Dendritic cell treated with granulocyte-macrophage colony-stimulating factor and Interleukin-4, amounts not matched to agents 40 ng/mL and 50 ng/mL, for 4 days (primary cell): Measurements from ENCODE around the gene ZNF740.
A peak's percentile ranks its signal among the peaks of the same experiment; 100 is the strongest.

Source experiments
- H3K27ac Mint-ChIP-seq: one replicate; pipeline ENCODE4 v1.8.0; 2022; ENCODE audit warnings: mild to moderate bottlenecking, mixed read lengths
- H3K27me3 Mint-ChIP-seq: one replicate; pipeline ENCODE4 v1.8.0; 2022; ENCODE audit warnings: mild to moderate bottlenecking, mixed read lengths
- H3K36me3 Mint-ChIP-seq: one replicate; pipeline ENCODE4 v1.8.0; 2022; ENCODE audit warnings: low read depth, mixed read lengths
- H3K4me1 Mint-ChIP-seq: one replicate; pipeline ENCODE4 v1.8.0; 2022; ENCODE audit warnings: low read depth, mixed read lengths
- H3K4me3 Mint-ChIP-seq: one replicate; pipeline ENCODE4 v1.8.0; 2022; ENCODE audit warnings: mild to moderate bottlenecking, moderate library complexity, mixed read lengths
- H3K9me3 Mint-ChIP-seq: one replicate; pipeline ENCODE4 v1.8.0; 2022; ENCODE audit warnings: mixed read lengths
- intact Hi-C: fragments of 100-400 bp; cut with micrococcal nuclease; formaldehyde crosslinking; loops from one replicate; pipeline ENCODE4 v1.15.0; 2022

The ZNF740 gene

DNA sequence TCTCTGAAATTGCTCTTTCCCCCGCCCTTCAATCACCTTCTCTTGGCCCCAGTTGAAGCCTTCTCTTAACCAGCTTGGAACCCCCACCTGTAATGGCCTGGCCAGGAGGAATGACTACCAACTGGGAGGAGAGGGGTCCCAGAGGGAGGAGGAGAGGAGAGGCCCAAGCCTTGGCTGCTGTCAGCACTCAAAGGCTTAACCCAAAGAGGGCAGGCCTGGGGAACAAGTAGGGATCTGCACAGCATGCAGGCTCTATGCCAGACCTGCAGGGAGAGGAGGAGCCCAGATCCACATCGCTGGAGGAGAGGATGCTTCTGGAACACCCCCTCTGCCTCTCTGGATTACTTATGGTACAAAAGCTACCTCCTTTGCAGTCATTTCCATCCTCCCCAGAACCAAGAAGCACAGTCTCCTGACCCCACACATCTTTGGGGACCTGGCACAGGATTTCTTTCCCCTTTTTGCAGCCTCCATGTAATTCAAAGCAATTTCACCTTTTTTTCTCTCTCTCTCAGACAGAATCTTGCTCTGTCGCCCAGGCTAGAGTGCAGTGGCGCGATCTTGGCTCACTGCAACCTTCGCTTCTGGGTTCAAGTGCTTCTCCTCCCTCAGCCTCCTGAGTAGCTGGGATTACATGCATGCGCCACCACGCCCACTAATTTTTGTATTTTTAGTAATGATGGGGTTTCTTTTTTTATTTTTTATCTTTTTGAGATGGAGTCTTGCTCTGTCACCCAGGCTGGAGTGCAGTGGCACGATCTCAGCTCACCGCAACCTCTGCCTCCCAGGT is 45.3 kb downstream of the ZNF740 start:
- H3K36me3 Mint-ChIP-seq: no peaks in the 10 kb centered on the region
- peaks cover 83% of the 10 kb centered on the region for H3K4me1 Mint-ChIP-seq
- no peaks in the 10 kb centered on the region for H3K9me3 Mint-ChIP-seq
- H3K27me3 Mint-ChIP-seq: peaks cover 37% of the 10 kb centered on the region
- no peak overlapping the region for H3K27ac Mint-ChIP-seq
- intact Hi-C loops: no loop called here
- H3K4me3 Mint-ChIP-seq: no peak overlapping the region

DNA sequence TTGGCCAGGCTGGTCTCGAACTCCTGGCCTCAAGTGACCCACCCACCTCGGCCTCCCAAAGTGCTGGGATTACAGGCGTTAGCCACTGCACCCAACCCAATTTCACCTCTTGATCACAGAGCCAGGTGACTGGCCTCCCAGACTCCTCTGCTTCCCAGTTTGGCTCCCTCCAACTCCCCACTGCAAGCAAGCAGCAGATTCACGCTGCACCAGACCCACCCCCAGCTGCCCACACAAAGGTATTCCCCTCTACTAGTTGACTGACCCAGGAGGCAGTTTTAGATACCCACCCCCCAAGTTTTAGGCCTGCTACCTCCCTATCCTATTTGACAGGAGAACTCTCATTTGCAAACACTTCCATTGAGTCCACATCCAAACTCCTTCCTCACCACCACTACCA is 46.3 kb downstream of the ZNF740 start:
- Mint-ChIP-seq H3K4me1 (peaks cover 76% of the 10 kb centered on the region), H3K36me3 (no peaks in the 10 kb centered on the region), H3K27ac (no peak overlapping the region), H3K9me3 (no peaks in the 10 kb centered on the region), H3K27me3 (peaks cover 44% of the 10 kb centered on the region), H3K4me3 (no peak overlapping the region)
- intact Hi-C loops: no loop called here

DNA sequence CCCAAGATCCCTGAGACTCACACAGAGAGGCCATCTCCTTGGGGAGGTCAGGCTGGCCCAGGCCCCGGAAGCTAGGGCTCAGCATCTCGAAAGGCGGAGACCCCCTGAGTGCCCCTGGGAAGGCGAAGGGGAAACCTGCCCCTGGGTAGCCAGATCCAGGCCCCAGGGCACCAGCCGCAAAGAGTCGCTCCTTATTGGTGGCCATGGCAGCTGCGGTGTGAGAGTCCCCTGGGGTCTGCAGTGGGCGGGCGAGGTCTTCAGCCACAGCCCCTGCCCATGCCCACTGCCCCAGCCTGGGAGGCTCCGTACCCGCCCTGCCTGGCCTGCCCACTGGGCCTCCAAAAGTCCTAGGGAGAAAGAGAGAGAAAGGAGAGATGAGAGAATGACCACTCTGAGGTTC is 46.8 kb downstream of the ZNF740 start:
- no peak overlapping the region for H3K27ac Mint-ChIP-seq
- intact Hi-C loops: no loop called here
- H3K4me3 Mint-ChIP-seq: no peak overlapping the region
- H3K36me3 Mint-ChIP-seq: no peaks in the 10 kb centered on the region
- H3K9me3 Mint-ChIP-seq: no peaks in the 10 kb centered on the region
- peaks cover 73% of the 10 kb centered on the region for H3K4me1 Mint-ChIP-seq
- H3K27me3 Mint-ChIP-seq: peaks cover 42% of the 10 kb centered on the region

DNA sequence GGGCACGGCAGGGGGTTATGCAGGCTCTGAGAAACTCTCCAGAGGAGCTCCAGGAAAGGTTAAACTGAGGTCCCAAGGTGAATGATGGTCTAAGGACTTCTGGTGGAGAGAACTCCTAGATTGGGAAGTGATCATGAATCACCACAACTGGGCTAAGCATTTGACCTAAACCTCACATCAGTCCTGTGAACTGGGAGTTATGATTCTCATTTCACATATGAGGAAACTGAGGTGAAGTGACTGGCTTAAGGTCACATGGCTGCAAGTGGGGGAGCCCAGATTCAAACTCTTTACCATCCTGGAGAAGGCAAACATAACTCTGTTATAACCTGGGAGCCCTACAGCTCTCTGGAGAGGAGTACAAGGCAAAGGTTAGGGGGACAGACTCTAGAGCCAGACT is 47.3 kb downstream of the ZNF740 start:
- H3K36me3 Mint-ChIP-seq: no peaks in the 10 kb centered on the region
- intact Hi-C loops: no loop called here
- H3K4me1 Mint-ChIP-seq: peaks cover 73% of the 10 kb centered on the region
- H3K27ac Mint-ChIP-seq: no peak overlapping the region
- H3K9me3 Mint-ChIP-seq: no peaks in the 10 kb centered on the region
- H3K27me3 Mint-ChIP-seq: peaks cover 46% of the 10 kb centered on the region
- no peak overlapping the region for H3K4me3 Mint-ChIP-seq

DNA sequence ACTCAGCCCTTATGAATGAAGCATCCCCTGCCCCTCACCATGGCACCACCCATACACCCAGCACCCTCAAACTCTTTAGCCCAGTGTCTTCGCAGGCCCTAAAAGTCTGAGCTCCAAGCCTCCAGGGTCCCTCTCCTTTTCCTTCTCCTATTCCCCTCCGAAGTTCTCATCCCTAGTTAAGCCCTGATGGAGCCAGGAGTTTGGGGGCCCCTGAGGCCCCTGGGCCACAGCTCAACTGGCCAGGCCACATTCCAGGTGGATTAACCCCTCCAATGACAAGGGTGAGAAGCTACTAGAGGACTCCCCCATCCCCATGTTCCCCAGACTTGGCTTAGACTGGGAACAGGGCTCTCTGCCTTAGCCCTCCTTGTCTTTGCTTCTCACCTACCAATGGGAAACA is 48.9 kb downstream of the ZNF740 start:
- H3K4me3 Mint-ChIP-seq: no peak overlapping the region
- peak overlapping the region; percentile 4 for H3K27ac Mint-ChIP-seq
- peaks cover 57% of the 10 kb centered on the region for H3K27me3 Mint-ChIP-seq
- no peaks in the 10 kb centered on the region for H3K36me3 Mint-ChIP-seq
- intact Hi-C loops: no loop called here
- no peaks in the 10 kb centered on the region for H3K9me3 Mint-ChIP-seq
- peaks cover 71% of the 10 kb centered on the region for H3K4me1 Mint-ChIP-seq

DNA sequence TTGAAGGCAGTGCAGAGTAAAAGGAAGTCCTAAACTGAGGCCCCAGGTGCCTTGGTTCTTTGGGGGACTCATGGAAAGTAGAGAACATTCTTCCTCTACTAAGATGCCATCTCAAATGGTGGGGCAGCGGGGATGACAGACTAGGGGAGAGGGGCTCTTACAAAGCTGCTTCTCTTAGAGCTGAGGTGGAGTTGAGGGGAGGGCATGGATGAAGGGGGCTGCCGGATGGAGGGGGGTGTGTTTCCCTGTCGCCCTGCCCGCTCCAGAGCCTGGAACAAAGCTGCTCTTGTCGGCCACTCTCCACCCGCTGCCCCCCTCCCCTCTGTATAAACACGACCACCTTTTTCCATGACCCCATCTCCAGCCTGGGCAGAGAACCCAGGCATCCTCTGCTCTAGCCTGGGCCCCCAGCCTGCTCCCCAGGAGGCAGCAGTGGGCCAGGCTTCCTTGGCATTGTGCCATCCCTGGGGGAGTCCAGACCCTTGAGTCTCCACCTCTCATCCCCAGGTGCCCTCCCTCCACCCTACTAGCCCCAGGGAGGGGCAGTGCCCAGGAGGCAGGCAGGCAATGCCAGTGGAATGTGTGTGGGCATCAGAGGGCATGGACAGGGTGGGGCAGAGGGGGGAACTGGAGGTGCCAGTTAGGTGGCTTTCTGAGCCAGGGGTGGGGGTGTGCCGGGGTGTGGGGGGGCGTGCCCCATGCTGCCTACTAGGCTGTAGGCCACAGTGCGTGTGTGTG is 49.8 kb downstream of the ZNF740 start:
- intact Hi-C loops: no loop called here
- Mint-ChIP-seq H3K27ac (peak overlapping the region; percentile 37), H3K4me1 (peaks cover 63% of the 10 kb centered on the region)

DNA sequence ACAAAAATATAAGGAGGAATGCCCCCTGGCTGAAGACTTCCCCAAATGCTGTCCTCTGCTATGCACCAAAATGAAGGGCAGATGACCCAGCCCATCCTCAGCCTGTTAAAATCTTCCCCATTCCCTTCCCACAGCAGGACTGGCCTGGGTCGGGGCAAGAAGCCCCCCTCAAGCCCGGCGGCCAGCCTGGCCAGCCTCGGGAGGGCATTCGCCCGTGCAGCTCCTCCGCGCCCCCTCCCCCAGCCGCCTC is 51.1 kb downstream of the ZNF740 start:
- H3K27ac Mint-ChIP-seq: no peak overlapping the region
- no peaks in the 10 kb centered on the region for H3K36me3 Mint-ChIP-seq
- H3K4me1 Mint-ChIP-seq: peaks cover 61% of the 10 kb centered on the region
- no peaks in the 10 kb centered on the region for H3K9me3 Mint-ChIP-seq
- no peak overlapping the region for H3K4me3 Mint-ChIP-seq
- intact Hi-C loops: no loop called here
- H3K27me3 Mint-ChIP-seq: peaks cover 64% of the 10 kb centered on the region

More for the DNA sequence above, 49.8 kb downstream of the ZNF740 start:
- Mint-ChIP-seq H3K36me3 (no peaks in the 10 kb centered on the region), H3K9me3 (no peaks in the 10 kb centered on the region), H3K4me3 (no peak overlapping the region), H3K27me3 (peaks cover 60% of the 10 kb centered on the region)

DNA sequence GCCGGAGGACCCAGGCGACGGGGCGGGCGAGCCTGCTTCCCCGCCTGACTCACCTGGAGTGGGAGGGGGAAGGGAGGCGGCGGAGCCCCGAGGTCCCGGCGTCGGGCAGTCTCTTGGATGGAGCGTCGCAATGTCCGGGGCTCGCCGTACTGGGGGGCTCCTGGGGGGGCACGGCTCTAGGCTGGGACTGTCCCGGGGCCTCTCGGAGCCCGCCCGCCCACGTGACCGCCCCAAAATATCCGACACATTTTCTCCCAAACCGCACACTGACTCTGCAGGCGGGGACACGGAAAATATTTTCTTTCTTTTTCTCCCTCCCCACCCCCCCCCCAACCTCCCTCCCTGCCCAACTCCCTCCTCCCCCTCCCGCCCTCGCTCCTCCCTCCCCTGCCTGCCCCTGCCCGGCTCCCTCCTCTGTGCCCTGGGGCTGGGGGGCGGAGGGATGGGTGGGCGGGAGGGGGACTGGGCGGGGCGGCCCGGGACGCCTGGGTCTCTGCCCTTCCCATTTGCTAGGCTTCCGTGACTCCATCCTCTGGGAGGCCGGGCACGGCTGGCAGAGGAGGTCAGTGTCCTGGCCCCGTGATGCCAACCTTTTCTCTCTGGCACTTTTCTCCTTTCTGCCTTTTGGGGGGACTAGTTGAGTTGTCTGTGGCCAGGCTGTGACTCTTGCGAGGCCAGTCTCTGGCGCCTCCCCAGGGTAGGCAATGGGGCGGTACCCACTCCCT is 51.6 kb downstream of the ZNF740 start, which contains the start of gene RARG:
RARG (minus strand) TSS at position 289 of the 725 bp plus-strand sequence. CDS start 4,664 bp downstream, outside the sequence.
- Mint-ChIP-seq H3K4me1 (peaks cover 61% of the 10 kb centered on the region), H3K27me3 (peaks cover 66% of the 10 kb centered on the region), H3K36me3 (no peaks in the 10 kb centered on the region), H3K27ac (peak within 1 kb of the TSS; percentile 37), H3K4me3 (peak within 1 kb of the TSS; percentile 76), H3K9me3 (no peaks in the 10 kb centered on the region)
- intact Hi-C loops: no loop called here

DNA sequence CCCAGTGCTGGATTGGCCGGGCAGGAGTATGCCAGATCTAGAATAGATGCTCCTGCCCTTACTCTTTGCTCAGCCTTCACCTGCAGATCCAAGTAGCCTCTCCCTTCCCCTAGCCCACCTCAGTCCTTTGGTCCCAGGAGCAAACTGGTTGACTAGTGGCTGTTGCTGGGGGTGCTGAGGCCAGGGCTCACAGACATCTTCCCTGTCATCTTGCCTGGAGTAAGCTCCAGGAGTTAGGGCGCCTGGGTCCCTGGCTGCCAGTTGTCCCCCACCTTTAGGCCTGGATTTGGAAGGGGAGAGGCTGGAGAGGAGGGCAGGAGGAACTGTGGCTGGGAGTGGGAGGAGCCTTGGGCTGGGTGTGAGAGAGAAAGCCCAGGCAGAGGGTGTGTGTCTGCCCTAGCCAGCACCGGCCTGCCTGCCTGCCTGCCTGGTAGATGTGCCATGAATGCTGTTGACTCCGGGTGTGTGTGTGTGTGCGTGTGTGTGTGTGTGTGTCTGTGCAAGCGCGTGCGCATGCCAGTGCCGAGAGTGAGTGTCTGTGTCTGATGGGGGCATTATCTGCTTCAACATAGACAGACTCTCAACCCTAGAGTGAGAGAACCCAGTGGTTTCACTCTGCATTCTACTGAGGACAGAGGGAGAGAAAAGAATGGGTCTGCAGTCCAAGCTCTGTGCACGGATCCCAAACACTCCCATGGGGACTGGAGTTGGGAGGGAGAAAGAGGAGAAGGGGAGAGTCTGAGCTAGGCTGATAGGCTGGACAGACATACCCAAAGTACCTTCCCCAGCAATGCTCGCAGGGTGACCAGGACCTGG is 52.3 kb downstream of the ZNF740 start:
- intact Hi-C loops: no loop called here
- Mint-ChIP-seq H3K27ac (peak overlapping the region; percentile 37), H3K9me3 (no peaks in the 10 kb centered on the region), H3K4me1 (peaks cover 53% of the 10 kb centered on the region), H3K36me3 (no peaks in the 10 kb centered on the region), H3K27me3 (peaks cover 66% of the 10 kb centered on the region), H3K4me3 (peak overlapping the region; percentile 76)

DNA sequence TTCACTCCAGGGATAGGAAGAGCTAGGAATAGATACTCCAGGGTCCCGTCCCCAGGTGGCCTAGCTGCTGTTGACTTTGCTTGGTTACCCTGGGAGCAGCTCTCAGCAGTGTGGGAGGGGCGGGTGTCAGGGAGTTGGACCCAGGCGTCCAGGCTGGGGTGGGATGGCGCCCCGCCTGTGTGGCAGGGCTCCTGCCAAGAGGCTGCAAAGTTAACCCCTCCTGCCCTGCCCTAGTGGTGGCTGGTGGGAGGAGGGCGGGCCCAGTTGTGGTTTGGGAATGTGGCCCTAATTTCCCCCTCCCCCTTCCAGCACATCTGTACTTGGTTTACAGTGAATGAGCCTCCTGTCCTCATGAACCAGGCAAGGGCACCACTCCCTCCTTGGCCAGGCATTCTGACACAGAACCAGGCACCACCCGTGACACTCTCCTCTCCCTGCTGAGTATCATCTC is 53.2 kb downstream of the ZNF740 start:
- Mint-ChIP-seq H3K4me3 (no peak overlapping the region), H3K27ac (peak overlapping the region; percentile 37), H3K36me3 (no peaks in the 10 kb centered on the region), H3K9me3 (no peaks in the 10 kb centered on the region), H3K4me1 (peaks cover 45% of the 10 kb centered on the region), H3K27me3 (peaks cover 71% of the 10 kb centered on the region)
- intact Hi-C loops: no loop called here

DNA sequence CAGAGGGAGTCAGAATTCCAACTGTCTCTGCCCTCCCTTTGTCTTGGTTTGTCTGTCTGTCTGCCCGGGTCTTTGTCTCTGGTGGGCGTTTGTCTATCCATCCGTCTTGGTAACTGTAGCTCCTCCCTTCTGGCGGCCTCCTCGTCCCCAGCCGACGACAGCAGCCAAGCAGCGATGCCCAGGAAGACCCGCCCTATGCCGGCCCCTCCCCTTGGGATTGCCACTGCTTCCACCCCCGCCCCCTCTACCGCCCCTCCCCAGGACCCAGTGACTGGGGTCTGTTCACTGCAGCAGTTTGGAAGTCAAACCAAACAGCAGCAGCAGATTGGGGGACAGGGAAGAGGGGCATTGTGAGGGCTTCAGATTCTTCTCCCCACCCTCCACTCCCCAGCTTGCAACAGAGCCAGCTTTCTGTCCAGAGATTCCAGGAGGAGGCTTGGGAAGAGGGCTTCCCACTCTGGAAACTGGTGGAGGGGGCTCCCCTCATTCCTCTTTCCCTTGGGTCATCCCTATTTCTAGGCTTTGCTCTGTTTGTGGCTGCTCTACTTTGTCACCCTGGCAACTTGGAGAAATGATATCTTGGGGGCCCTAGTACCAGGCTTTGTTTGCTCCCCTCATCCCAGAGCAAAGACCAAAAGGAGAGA is 53.9 kb downstream of the ZNF740 start:
- H3K27ac Mint-ChIP-seq: no peak overlapping the region
- intact Hi-C loops: no loop called here
- H3K4me1 Mint-ChIP-seq: peaks cover 39% of the 10 kb centered on the region
- peaks cover 70% of the 10 kb centered on the region for H3K27me3 Mint-ChIP-seq
- no peaks in the 10 kb centered on the region for H3K9me3 Mint-ChIP-seq
- H3K36me3 Mint-ChIP-seq: no peaks in the 10 kb centered on the region
- no peak overlapping the region for H3K4me3 Mint-ChIP-seq

DNA sequence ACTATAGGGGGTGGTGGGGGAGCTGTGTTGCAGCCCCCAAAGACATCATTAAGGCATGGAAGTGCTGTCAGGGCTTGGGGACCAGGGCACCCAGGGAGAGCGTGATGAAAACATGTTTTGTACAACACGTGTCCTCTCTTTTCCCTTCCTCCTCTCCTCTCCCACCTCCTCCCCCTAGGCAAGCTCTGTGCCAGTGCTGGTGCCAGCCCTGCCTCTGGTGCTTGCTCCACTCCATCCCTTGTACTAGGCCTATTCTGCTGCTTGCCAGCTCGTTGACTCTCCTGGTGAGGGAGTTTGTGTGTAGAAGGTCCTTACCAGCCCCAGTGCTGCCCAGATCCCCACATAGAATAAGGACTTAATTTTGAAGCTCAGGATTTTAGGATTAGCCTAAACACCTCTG is 54.6 kb downstream of the ZNF740 start:
- intact Hi-C loops: no loop called here
- Mint-ChIP-seq H3K4me3 (no peak overlapping the region), H3K36me3 (no peaks in the 10 kb centered on the region), H3K4me1 (peaks cover 32% of the 10 kb centered on the region), H3K27ac (no peak overlapping the region), H3K9me3 (no peaks in the 10 kb centered on the region), H3K27me3 (peaks cover 65% of the 10 kb centered on the region)

DNA sequence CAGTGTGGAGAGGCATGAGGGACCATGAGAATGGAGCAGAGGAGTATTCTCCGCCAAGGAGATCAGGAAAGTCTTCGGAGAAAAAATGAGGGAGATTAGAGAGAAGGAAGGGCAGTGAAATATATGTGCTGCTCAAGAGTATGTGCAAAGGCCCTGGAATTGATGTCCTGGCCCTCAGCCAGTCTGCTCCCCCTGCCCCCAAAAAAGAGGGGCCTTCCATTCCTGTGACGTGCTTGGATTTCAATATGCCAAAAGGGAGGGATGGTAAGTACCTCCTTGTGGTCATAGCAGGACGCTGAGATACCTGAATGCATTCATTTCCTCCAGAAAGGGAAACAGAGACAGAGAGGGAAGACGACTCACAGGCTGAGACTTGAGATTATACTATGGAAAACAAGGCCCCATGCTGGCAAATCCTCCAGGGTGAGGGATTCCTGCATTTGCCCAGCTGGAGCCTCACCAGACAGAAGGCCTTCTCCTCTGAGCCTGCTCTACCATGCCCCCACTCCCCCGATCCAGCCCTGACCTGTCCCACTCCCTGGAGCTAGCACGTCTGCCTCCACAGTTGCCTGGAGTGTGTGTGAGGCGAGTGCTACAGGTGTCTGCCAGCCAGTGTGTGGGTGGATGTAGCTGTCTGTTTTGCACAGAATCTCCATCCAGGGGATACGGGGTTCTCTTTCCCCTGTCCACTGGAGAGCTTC is 55.4 kb downstream of the ZNF740 start:
- peaks cover 60% of the 10 kb centered on the region for H3K27me3 Mint-ChIP-seq
- peaks cover 35% of the 10 kb centered on the region for H3K4me1 Mint-ChIP-seq
- intact Hi-C loops: no loop called here
- H3K9me3 Mint-ChIP-seq: no peaks in the 10 kb centered on the region
- H3K4me3 Mint-ChIP-seq: no peak overlapping the region
- no peak overlapping the region for H3K27ac Mint-ChIP-seq
- H3K36me3 Mint-ChIP-seq: no peaks in the 10 kb centered on the region
